ENCODE data around the gene KIRREL1.
A peak's percentile ranks its signal among the peaks of the same experiment; 100 is the strongest.

Gene KIRREL1

DNA sequence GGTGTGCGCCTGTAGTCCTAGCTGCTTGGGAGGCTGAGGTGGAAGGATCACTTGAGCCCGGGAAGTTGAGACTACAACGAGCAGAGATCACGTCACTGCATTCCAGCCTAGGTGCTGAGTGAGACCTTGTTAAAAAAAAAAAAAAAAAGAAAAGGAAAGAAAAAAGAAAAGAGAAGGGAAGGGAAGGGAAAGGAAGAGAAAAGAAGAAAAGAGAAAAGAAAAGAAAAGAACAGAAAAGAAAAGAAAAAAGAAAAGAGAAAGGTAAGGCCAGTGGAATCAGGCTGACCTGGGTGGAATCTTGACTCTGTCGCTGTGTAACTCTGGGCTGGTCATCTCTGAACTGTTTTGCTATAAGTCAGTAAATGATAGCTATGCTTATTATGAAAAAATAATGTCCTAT is 33.7 kb upstream of the KIRREL1 start:
- Histone ChIP-seq H3K36me3 (ENCODE audit: insufficient read depth, low read length) (no peaks in the 10 kb centered on the region), H2AFZ (ENCODE audit: low read length, unreplicated experiment) (no peak overlapping the region), H3K4me1 (ENCODE audit: control insufficient read depth, insufficient read depth, low read length, unreplicated experiment) (peaks cover 11% of the 10 kb centered on the region), H3K27ac (ENCODE audit: low read depth, low read length) (no peak overlapping the region), H3K4me3 (ENCODE audit: low read depth, low read length) (no peak overlapping the region), H3K79me2 (ENCODE audit: control insufficient read depth, insufficient read depth, low read length, unreplicated experiment) (no peaks in the 10 kb centered on the region), H3K27me3 (ENCODE audit: insufficient read depth, low read length) (peaks cover 53% of the 10 kb centered on the region)

GRCh38 chr1:157960773-157961172 is 32.7 kb upstream of the KIRREL1 start:
- Histone ChIP-seq H3K4me3 (ENCODE audit: low read depth, low read length) (no peak overlapping the region), H3K27ac (ENCODE audit: low read depth, low read length) (no peak overlapping the region), H3K36me3 (ENCODE audit: insufficient read depth, low read length) (no peaks in the 10 kb centered on the region), H3K27me3 (ENCODE audit: insufficient read depth, low read length) (peaks cover 47% of the 10 kb centered on the region), H2AFZ (ENCODE audit: low read length, unreplicated experiment) (no peak overlapping the region), H3K79me2 (ENCODE audit: control insufficient read depth, insufficient read depth, low read length, unreplicated experiment) (no peaks in the 10 kb centered on the region), H3K4me1 (ENCODE audit: control insufficient read depth, insufficient read depth, low read length, unreplicated experiment) (peaks cover 11% of the 10 kb centered on the region)

GRCh38 chr1:157961805-157962762 is 31.4 kb upstream of the KIRREL1 start:
- Histone ChIP-seq H3K4me1 (ENCODE audit: control insufficient read depth, insufficient read depth, low read length, unreplicated experiment) (peaks cover 11% of the 10 kb centered on the region), H3K27ac (ENCODE audit: low read depth, low read length) (no peak overlapping the region), H3K79me2 (ENCODE audit: control insufficient read depth, insufficient read depth, low read length, unreplicated experiment) (no peaks in the 10 kb centered on the region), H3K27me3 (ENCODE audit: insufficient read depth, low read length) (peaks cover 37% of the 10 kb centered on the region), H3K4me3 (ENCODE audit: low read depth, low read length) (no peak overlapping the region), H2AFZ (ENCODE audit: low read length, unreplicated experiment) (no peak overlapping the region), H3K36me3 (ENCODE audit: insufficient read depth, low read length) (no peaks in the 10 kb centered on the region)

DNA sequence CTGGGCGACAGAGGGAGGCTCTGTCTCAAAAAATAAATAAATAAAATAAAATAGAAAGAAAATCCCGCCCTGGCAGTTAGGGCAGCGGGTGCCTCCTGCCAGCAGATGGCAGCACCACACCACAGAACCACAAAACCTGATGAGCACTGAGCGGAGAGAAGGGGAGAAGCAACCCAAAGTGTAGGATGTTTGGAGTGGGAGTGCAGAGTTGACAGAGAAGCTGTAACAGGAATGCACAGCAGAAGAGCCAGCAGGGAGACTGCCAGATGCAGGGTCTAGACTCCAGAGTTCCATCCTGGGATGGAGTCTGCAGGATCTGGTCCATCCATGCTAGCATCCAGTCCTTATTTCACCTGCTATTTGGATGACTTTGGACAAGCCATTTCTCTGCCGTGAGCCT is 29.7 kb upstream of the KIRREL1 start:
- no peaks in the 10 kb centered on the region for H3K79me2 ChIP-seq (ENCODE audit: control insufficient read depth, insufficient read depth, low read length, unreplicated experiment)
- peaks cover 20% of the 10 kb centered on the region for H3K4me1 ChIP-seq (ENCODE audit: control insufficient read depth, insufficient read depth, low read length, unreplicated experiment)
- H3K27me3 ChIP-seq (ENCODE audit: insufficient read depth, low read length) = peaks cover 21% of the 10 kb centered on the region
- H3K4me3 ChIP-seq (ENCODE audit: low read depth, low read length) = no peak overlapping the region
- no peaks in the 10 kb centered on the region for H3K36me3 ChIP-seq (ENCODE audit: insufficient read depth, low read length)
- H2AFZ ChIP-seq (ENCODE audit: low read length, unreplicated experiment) = no peak overlapping the region
- no peak overlapping the region for H3K27ac ChIP-seq (ENCODE audit: low read depth, low read length)

GRCh38 chr1:157965584-157965983 is 27.9 kb upstream of the KIRREL1 start:
- no peak overlapping the region for H3K4me3 ChIP-seq (ENCODE audit: low read depth, low read length)
- no peaks in the 10 kb centered on the region for H3K79me2 ChIP-seq (ENCODE audit: control insufficient read depth, insufficient read depth, low read length, unreplicated experiment)
- H3K4me1 ChIP-seq (ENCODE audit: control insufficient read depth, insufficient read depth, low read length, unreplicated experiment) = peaks cover 36% of the 10 kb centered on the region
- no peaks in the 10 kb centered on the region for H3K36me3 ChIP-seq (ENCODE audit: insufficient read depth, low read length)
- H2AFZ ChIP-seq (ENCODE audit: low read length, unreplicated experiment) = no peak overlapping the region
- peaks cover 6% of the 10 kb centered on the region; the same call in 1 of the 2 replicates for H3K27me3 ChIP-seq (ENCODE audit: insufficient read depth, low read length)
- no peak overlapping the region for H3K27ac ChIP-seq (ENCODE audit: low read depth, low read length)

DNA sequence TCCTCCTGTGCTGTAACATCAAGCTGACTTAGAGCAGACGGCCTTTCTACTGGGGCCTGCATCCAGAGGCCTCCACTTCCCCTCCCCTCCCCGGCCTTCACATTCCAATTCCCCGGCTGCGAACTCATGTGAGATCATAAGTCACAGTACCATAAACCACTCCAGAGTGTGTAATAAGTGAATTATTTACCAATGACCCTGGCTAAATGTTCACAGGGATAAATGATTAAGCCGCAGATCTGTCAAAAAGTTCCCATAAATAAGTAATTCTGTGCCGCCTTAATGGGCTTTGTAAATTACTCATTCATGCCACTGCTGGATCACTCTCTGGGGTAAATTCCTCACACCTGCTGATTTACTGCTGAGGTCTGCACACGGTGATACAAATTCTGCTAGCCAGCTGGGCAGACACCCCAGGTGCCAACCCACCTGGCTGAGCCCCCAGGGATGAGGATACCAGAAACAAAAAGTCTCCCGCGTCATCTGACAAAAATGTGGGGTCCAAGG is 27.4 kb upstream of the KIRREL1 start:
- Histone ChIP-seq H3K27me3 (ENCODE audit: insufficient read depth, low read length) (peaks cover 1% of the 10 kb centered on the region; the same call in 1 of the 2 replicates), H3K79me2 (ENCODE audit: control insufficient read depth, insufficient read depth, low read length, unreplicated experiment) (no peaks in the 10 kb centered on the region), H2AFZ (ENCODE audit: low read length, unreplicated experiment) (no peak overlapping the region), H3K4me1 (ENCODE audit: control insufficient read depth, insufficient read depth, low read length, unreplicated experiment) (peaks cover 38% of the 10 kb centered on the region), H3K4me3 (ENCODE audit: low read depth, low read length) (no peak overlapping the region), H3K36me3 (ENCODE audit: insufficient read depth, low read length) (no peaks in the 10 kb centered on the region), H3K27ac (ENCODE audit: low read depth, low read length) (no peak overlapping the region)

DNA sequence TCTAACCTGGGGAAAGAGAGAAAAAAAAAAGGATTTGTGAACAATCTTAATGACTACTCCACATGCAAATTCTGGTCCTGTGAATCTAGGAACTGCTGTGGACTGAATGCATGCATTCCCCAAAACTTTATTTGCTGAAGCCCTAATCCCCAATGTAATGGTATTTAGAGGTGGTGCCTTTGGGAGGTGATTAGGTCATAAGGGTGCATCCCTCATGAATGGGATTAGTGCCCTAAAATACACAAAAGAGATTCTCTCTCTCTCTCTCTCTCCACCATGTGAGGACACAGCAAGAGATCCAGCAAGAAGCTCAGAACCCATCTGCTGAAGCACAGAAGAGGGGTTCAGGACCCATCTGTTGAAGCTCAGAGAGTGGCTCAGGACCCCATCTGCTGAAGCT is 26.2 kb upstream of the KIRREL1 start:
- no peak overlapping the region for H2AFZ ChIP-seq (ENCODE audit: low read length, unreplicated experiment)
- H3K4me1 ChIP-seq (ENCODE audit: control insufficient read depth, insufficient read depth, low read length, unreplicated experiment) = peaks cover 31% of the 10 kb centered on the region
- no peak overlapping the region for H3K4me3 ChIP-seq (ENCODE audit: low read depth, low read length)
- no peaks in the 10 kb centered on the region for H3K79me2 ChIP-seq (ENCODE audit: control insufficient read depth, insufficient read depth, low read length, unreplicated experiment)
- H3K36me3 ChIP-seq (ENCODE audit: insufficient read depth, low read length) = no peaks in the 10 kb centered on the region
- H3K27ac ChIP-seq (ENCODE audit: low read depth, low read length) = no peak overlapping the region
- no peaks in the 10 kb centered on the region for H3K27me3 ChIP-seq (ENCODE audit: insufficient read depth, low read length)

- H3K27ac ChIP-seq (ENCODE audit: low read depth, low read length) = peak overlapping the region; percentile 91
- peaks cover 27% of the 10 kb centered on the region for H3K4me1 ChIP-seq (ENCODE audit: control insufficient read depth, insufficient read depth, low read length, unreplicated experiment)
- H3K4me3 ChIP-seq (ENCODE audit: low read depth, low read length) = 0 out of 2 replicates have a peak overlapping the region, but pooled peaks have one; percentile 25
- no peaks in the 10 kb centered on the region for H3K79me2 ChIP-seq (ENCODE audit: control insufficient read depth, insufficient read depth, low read length, unreplicated experiment)
- peak overlapping the region; percentile 45 for H2AFZ ChIP-seq (ENCODE audit: low read length, unreplicated experiment)
- no peaks in the 10 kb centered on the region for H3K36me3 ChIP-seq (ENCODE audit: insufficient read depth, low read length)
- H3K27me3 ChIP-seq (ENCODE audit: insufficient read depth, low read length) = no peaks in the 10 kb centered on the region
These were observed 24.9 kb upstream of the KIRREL1 start for GRCh38 chr1:157968508-157968907.

DNA sequence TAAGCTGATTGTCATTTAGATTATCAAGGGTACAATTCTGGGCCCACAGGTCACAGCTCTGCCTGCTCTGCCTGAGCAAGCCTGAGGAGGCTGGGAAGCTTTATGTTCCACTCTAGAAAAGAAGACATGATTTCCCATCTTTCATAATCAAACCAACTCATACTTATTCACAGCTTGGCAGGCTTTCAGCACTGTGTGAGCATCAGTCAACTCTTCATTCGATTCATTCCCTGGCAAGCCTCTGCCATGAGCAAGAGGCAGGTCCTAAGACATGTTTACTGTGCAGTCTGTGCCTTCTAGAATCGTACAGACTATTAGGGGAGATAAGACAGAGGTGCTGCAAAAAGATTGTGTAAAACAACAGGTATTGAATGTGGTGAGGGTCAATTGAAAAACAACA is 24.5 kb upstream of the KIRREL1 start:
- Histone ChIP-seq H3K4me3 (ENCODE audit: low read depth, low read length) (peak overlapping the region; percentile 38), H3K79me2 (ENCODE audit: control insufficient read depth, insufficient read depth, low read length, unreplicated experiment) (no peaks in the 10 kb centered on the region), H3K4me1 (ENCODE audit: control insufficient read depth, insufficient read depth, low read length, unreplicated experiment) (peaks cover 27% of the 10 kb centered on the region), H3K27me3 (ENCODE audit: insufficient read depth, low read length) (no peaks in the 10 kb centered on the region), H3K36me3 (ENCODE audit: insufficient read depth, low read length) (no peaks in the 10 kb centered on the region), H3K27ac (ENCODE audit: low read depth, low read length) (peak overlapping the region; percentile 91), H2AFZ (ENCODE audit: low read length, unreplicated experiment) (peak overlapping the region; percentile 45)

GRCh38 chr1:157969697-157970485 is 23.6 kb upstream of the KIRREL1 start:
- peaks cover 27% of the 10 kb centered on the region for H3K4me1 ChIP-seq (ENCODE audit: control insufficient read depth, insufficient read depth, low read length, unreplicated experiment)

More at GRCh38 chr1:157969697-157970485, 23.6 kb upstream of the KIRREL1 start:
- H3K36me3 ChIP-seq (ENCODE audit: insufficient read depth, low read length) = no peaks in the 10 kb centered on the region
- H3K27me3 ChIP-seq (ENCODE audit: insufficient read depth, low read length) = no peaks in the 10 kb centered on the region
- H3K27ac ChIP-seq (ENCODE audit: low read depth, low read length) = peak overlapping the region; percentile 91
- no peaks in the 10 kb centered on the region for H3K79me2 ChIP-seq (ENCODE audit: control insufficient read depth, insufficient read depth, low read length, unreplicated experiment)
- no peak overlapping the region for H3K4me3 ChIP-seq (ENCODE audit: low read depth, low read length)
- H2AFZ ChIP-seq (ENCODE audit: low read length, unreplicated experiment) = no peak overlapping the region

Data from ACC112 (cell line).